Activated CD4-positive, alpha-beta T cell treated with anti-CD3 and anti-CD28 coated beads for 36 hours (primary cell): ENCODE data around the gene ATN1. TPM values are rescaled to one million over a fixed set of nuclear protein-coding genes. Genes with fewer than 3 reads are reported as not detected.
"Not testable (repeated sequence)": the region's sequence is repeated elsewhere in the genome, so short reads cannot be mapped to it uniquely, and the experiment has no call there.

Experiments
- ATAC-seq: fragments of 200-7000 bp; cut with Tn5 transposase; one replicate; pipeline ENCODE4 v1.10.0; 2021; ENCODE audit warnings: mild to moderate bottlenecking, moderate library complexity
- CTCF ChIA-PET: fragments of 350-600 bp; sonication (Branson Sonifier 250); formaldehyde crosslinking; loops from one replicate; lab custom pipeline; 2021; ENCODE audit warnings: antibody characterized with exemption; lab: Charles Lee
- POLR2A ChIA-PET: fragments of 350-600 bp; sonication (Branson Sonifier 250); formaldehyde crosslinking; loops from one replicate; lab custom pipeline; 2021; ENCODE audit warnings: antibody characterized with exemption, inconsistent platforms; lab: Charles Lee
- DNase-seq: peaks from one replicate; pipeline ENCODE4 v3.0.0-alpha.2; 2020
- H3K27ac Mint-ChIP-seq: one replicate; pipeline ENCODE4 v1.8.0; 2021; ENCODE audit warnings: mixed read lengths
- H3K27me3 Mint-ChIP-seq: one replicate; pipeline ENCODE4 v1.8.0; 2021; ENCODE audit warnings: mixed read lengths
- H3K36me3 Mint-ChIP-seq: one replicate; pipeline ENCODE4 v1.8.0; 2021; ENCODE audit warnings: low read depth, mixed read lengths
- H3K4me1 Mint-ChIP-seq: one replicate; pipeline ENCODE4 v1.8.0; 2021; ENCODE audit warnings: mixed read lengths
- H3K4me3 Mint-ChIP-seq: one replicate; pipeline ENCODE4 v1.8.0; 2021; ENCODE audit warnings: mild to moderate bottlenecking, moderate library complexity, mixed read lengths
- H3K9me3 Mint-ChIP-seq: one replicate; pipeline ENCODE4 v1.8.0; 2021; ENCODE audit warnings: low read depth, mixed read lengths
- intact Hi-C, 2 experiments: fragments of 100-400 bp; cut with DNase I in 1 of 2; cut with micrococcal nuclease in 1 of 2; formaldehyde crosslinking; loops; one replicate each; pipeline versions ENCODE4 v1.14.2 to v1.15.1; 2022 to 2024; cut with DNase I, micrococcal nuclease
- total RNA-seq, 2 experiments: library from RNA; stranded (reverse); gene quantifications; one replicate each; pipeline ENCODE4 v1.2.3, GENCODE V29; 2021

The ATN1 gene
- total RNA-seq = 10 to 100 TPM; 32.2 to 32.4 TPM

GRCh38 chr12:6927379-6928021 lies at the start of gene ATN1:
Gene ATN1 (plus strand): TSS chr12:6927959. CDS start chr12:6934002, 6,043 bp downstream.
- peak; percentile 69 for DNase-seq
- peak within 1 kb of the TSS; percentile 84 for H3K27ac Mint-ChIP-seq

GRCh38 chr12:6879824-6880223 lies 47.9 kb upstream of the ATN1 start:
- DNase-seq, H3K4me3 Mint-ChIP-seq, H3K9me3 Mint-ChIP-seq, ATAC-seq, H3K27ac Mint-ChIP-seq, H3K4me1 Mint-ChIP-seq, intact Hi-C loops, H3K27me3 Mint-ChIP-seq: not testable (repeated sequence)
- POLR2A ChIA-PET = interaction anchor here (0.6 to 1.0 kb wide), 4 partner anchors 11 to 545 kb away, joined by 3 read pairs; partner anchors contain the start of gene USP5
- H3K36me3 Mint-ChIP-seq = peaks cover 13% of the 10 kb centered on the region
- CTCF ChIA-PET = interaction anchor here (0.6 to 2.8 kb wide), 2 partner anchors 10 to 11 kb away, joined by 4 to 8 read pairs; no protein-coding TSS in a partner anchor

More at GRCh38 chr12:6927379-6928021, at the start of gene ATN1:
- peak; percentile 31 for ATAC-seq
- H3K4me1 Mint-ChIP-seq = peaks cover 57% of the 10 kb centered on the region
- no peaks in the 10 kb centered on the region for H3K27me3 Mint-ChIP-seq
- ChIA-PET CTCF (interaction anchor here (0.6 to 7.4 kb wide), 5 partner anchors 10 to 1104 kb away, joined by 4 to 59 read pairs (median 10); partner anchors contain the start of genes C12orf57 and RNU7-1), POLR2A (interaction anchor here (0.7 to 3.7 kb wide), 3 partner anchors 16 to 39 kb away, joined by 3 to 26 read pairs (median 10); partner anchors contain the start of genes C12orf57 and RNU7-1)
- H3K36me3 Mint-ChIP-seq = peaks cover 23% of the 10 kb centered on the region
- H3K9me3 Mint-ChIP-seq = no peaks in the 10 kb centered on the region
- intact Hi-C loops = loop anchor here (1.0 to 2.0 kb wide), 3 partner anchors 10 to 34 kb away; partner anchors contain the start of gene ENO2 (in 1 of the 2)
- peak within 1 kb of the TSS; percentile 83 for H3K4me3 Mint-ChIP-seq

GRCh38 chr12:6883252-6883651 lies 44.5 kb upstream of the ATN1 start:
- no peak overlapping the region for H3K27ac Mint-ChIP-seq
- H3K4me1 Mint-ChIP-seq = no peaks in the 10 kb centered on the region
- intact Hi-C loops = no loop called here
- ATAC-seq (no peak), DNase-seq (no peak)
- H3K9me3 Mint-ChIP-seq = no peaks in the 10 kb centered on the region
- no peaks in the 10 kb centered on the region for H3K27me3 Mint-ChIP-seq
- ChIA-PET CTCF (interaction anchor here (2.0 to 2.4 kb wide), 2 partner anchors 8 to 10 kb away, joined by 9 to 17 read pairs; partner anchors contain the start of gene SPSB2), POLR2A (no interaction called here)
- no peak overlapping the region for H3K4me3 Mint-ChIP-seq
- peaks cover 3% of the 10 kb centered on the region for H3K36me3 Mint-ChIP-seq

GRCh38 chr12:6883683-6884082 lies 44.1 kb upstream of the ATN1 start:
- CTCF ChIA-PET = no interaction called here
- no peak for ATAC-seq
- intact Hi-C loops = no loop called here
- no peak for DNase-seq
- Mint-ChIP-seq H3K4me1 (no peaks in the 10 kb centered on the region), H3K36me3 (peaks cover 3% of the 10 kb centered on the region), H3K27ac (no peak overlapping the region), H3K27me3 (no peaks in the 10 kb centered on the region), H3K4me3 (no peak overlapping the region), H3K9me3 (no peaks in the 10 kb centered on the region)
- POLR2A ChIA-PET = no interaction called here

- Mint-ChIP-seq H3K36me3 (peaks cover 3% of the 10 kb centered on the region), H3K4me1 (no peaks in the 10 kb centered on the region), H3K4me3 (no peak overlapping the region), H3K9me3 (no peaks in the 10 kb centered on the region), H3K27ac (no peak overlapping the region), H3K27me3 (no peaks in the 10 kb centered on the region)
- ATAC-seq (no peak), DNase-seq (no peak)
- ChIA-PET CTCF (interaction anchor here (1.4 kb wide), 1 partner anchor 11 kb away, joined by 6 read pairs; no protein-coding TSS in a partner anchor), POLR2A (no interaction called here)
- intact Hi-C loops = no loop called here
These were observed 43.2 kb upstream of the ATN1 start for GRCh38 chr12:6884539-6884938.

- H3K36me3 Mint-ChIP-seq, ATAC-seq, intact Hi-C loops, H3K4me1 Mint-ChIP-seq, H3K4me3 Mint-ChIP-seq, POLR2A ChIA-PET, H3K9me3 Mint-ChIP-seq, CTCF ChIA-PET, H3K27ac Mint-ChIP-seq, DNase-seq, H3K27me3 Mint-ChIP-seq: not testable (repeated sequence)
These were observed 41.4 kb upstream of the ATN1 start for GRCh38 chr12:6886206-6886999.

GRCh38 chr12:6887460-6887859 lies 40.3 kb upstream of the ATN1 start:
- CTCF ChIA-PET = interaction anchor here (0.6 to 1.0 kb wide), 3 partner anchors 18 to 38 kb away, joined by 3 read pairs; no protein-coding TSS in a partner anchor
- H3K4me1 Mint-ChIP-seq = peaks cover 9% of the 10 kb centered on the region
- intact Hi-C loops = no loop called here

GRCh38 chr12:6888360-6888759 lies 39.4 kb upstream of the ATN1 start:
- ChIA-PET CTCF (interaction anchor here (0.6 kb wide), 1 partner anchor 37 kb away, joined by 3 read pairs; no protein-coding TSS in a partner anchor), POLR2A (no interaction called here)
- intact Hi-C loops = no loop called here
- no peak for ATAC-seq
- no peak for DNase-seq
- H3K9me3 Mint-ChIP-seq = no peaks in the 10 kb centered on the region
- no peaks in the 10 kb centered on the region for H3K27me3 Mint-ChIP-seq
- H3K4me3 Mint-ChIP-seq = no peak overlapping the region
- H3K36me3 Mint-ChIP-seq = peaks cover 8% of the 10 kb centered on the region
- H3K27ac Mint-ChIP-seq = no peak overlapping the region
- H3K4me1 Mint-ChIP-seq = peaks cover 12% of the 10 kb centered on the region

More at GRCh38 chr12:6887460-6887859, 40.3 kb upstream of the ATN1 start:
- POLR2A ChIA-PET = interaction anchor here (0.7 kb wide), 1 partner anchor 27 kb away, joined by 7 read pairs; no protein-coding TSS in a partner anchor
- no peaks in the 10 kb centered on the region for H3K9me3 Mint-ChIP-seq
- ATAC-seq (no peak), DNase-seq (no peak)
- H3K27ac Mint-ChIP-seq = no peak overlapping the region
- H3K4me3 Mint-ChIP-seq = no peak overlapping the region
- no peaks in the 10 kb centered on the region for H3K27me3 Mint-ChIP-seq
- peaks cover 8% of the 10 kb centered on the region for H3K36me3 Mint-ChIP-seq

- POLR2A ChIA-PET, H3K36me3 Mint-ChIP-seq, DNase-seq, H3K27ac Mint-ChIP-seq, H3K27me3 Mint-ChIP-seq, CTCF ChIA-PET, ATAC-seq, H3K4me3 Mint-ChIP-seq, H3K9me3 Mint-ChIP-seq, intact Hi-C loops: not testable (repeated sequence)
- peaks cover 12% of the 10 kb centered on the region for H3K4me1 Mint-ChIP-seq
These were observed 39.0 kb upstream of the ATN1 start for GRCh38 chr12:6888794-6889193.

- H3K9me3 Mint-ChIP-seq, DNase-seq, H3K27me3 Mint-ChIP-seq, H3K36me3 Mint-ChIP-seq, ATAC-seq: not testable (repeated sequence)
- POLR2A ChIA-PET = interaction anchor here (0.6 kb wide), 1 partner anchor 333 kb away, joined by 4 read pairs; no protein-coding TSS in a partner anchor
- CTCF ChIA-PET = interaction anchor here (0.8 to 1.0 kb wide), 2 partner anchors 10 to 11 kb away, joined by 4 read pairs; no protein-coding TSS in a partner anchor
- peak overlapping the region; percentile 87 for H3K4me3 Mint-ChIP-seq
- peaks cover 12% of the 10 kb centered on the region for H3K4me1 Mint-ChIP-seq
- peak overlapping the region; percentile 94 for H3K27ac Mint-ChIP-seq
- intact Hi-C loops = loop anchor here (2.0 kb wide), 2 partner anchors 37 to 109 kb away; partner anchors contain the start of gene USP5 (in 1 of the 2)
These were observed 37.8 kb upstream of the ATN1 start for GRCh38 chr12:6889775-6890573.
